Stimulated activated CD8-positive, alpha-beta memory T cell treated with anti-CD3 and anti-CD28 coated beads, Interleukin-12 subunit alpha, Interleukin-12 subunit beta, amount 100 ng/mL, for 1 hour (primary cell): ENCODE measurements around the gene ART4.

Experiments used
- DNase-seq: peaks from one replicate; pipeline ENCODE4 v3.0.0-alpha.2; 2020; ENCODE audit warnings: low read depth

ART4 gene, protein sequence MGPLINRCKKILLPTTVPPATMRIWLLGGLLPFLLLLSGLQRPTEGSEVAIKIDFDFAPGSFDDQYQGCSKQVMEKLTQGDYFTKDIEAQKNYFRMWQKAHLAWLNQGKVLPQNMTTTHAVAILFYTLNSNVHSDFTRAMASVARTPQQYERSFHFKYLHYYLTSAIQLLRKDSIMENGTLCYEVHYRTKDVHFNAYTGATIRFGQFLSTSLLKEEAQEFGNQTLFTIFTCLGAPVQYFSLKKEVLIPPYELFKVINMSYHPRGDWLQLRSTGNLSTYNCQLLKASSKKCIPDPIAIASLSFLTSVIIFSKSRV

DNA sequence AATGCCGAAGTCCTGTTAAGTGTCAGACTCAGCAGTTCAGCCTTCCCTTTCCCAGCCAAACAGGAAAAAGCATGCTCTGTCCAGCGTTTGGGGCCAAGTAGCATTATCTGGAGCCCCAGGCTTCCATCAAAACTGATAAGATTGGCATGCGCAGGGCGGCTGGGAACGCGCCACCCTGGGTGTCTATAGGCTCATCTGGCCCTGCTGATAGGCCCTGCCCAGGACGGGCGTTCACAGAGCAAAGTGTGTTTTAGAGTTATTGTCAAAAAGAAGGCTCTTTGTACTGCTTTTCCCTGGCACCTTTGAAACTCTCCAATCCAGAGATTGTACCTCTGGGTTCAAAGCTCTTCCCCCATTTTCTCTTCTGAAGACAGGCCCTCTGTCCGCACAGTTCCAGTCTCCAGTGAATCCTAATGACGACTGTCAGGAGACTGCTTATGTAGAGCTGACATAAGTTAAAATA is at the start of gene ART4:
ART4 (minus strand) TSS at position 102 of the 463 bp plus-strand sequence. CDS start 413 bp downstream, outside the sequence.
- no peak for DNase-seq

- no peak for DNase-seq
Observed at GRCh38 chr12:14892726-14893505, 49.6 kb upstream of the ART4 start.

DNA sequence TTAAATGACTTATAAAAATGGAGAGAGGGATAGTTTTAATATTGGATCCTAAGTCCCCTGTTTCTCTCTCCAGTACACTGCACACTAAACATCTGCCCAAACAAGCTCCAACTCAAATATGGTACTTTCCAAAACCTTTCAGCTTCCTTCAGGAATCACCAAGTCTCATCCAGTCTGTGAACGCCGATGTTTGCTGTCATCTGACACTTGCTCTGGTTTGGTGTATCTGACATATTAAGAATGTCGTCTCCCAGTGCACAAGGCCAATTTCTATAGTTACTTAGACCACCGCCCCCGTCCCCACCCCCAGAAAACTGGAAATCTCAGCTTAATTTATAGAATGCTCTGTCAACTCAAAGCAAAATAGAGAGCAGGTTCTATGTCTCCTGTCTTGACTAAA is 47.4 kb upstream of the ART4 start:
- DNase-seq: no peak

DNA sequence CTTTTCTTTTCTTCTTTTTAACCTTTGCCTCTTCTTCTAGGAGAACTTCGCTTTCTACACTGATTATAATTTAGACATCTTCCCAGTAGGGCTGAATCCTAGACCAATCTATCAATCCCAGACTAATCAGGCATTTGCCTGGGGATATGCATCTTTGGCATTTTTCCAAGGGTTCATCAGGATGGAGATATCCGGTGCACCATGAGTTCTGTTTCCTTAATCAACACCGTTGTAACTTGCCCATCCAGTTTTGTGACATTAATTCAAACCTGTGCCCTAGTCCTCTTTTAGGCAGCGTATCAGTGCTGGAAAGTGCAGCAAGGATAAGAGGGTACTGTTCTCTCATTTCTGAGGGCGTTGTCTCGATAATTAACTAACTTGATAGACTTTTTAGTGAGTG is 42.9 kb upstream of the ART4 start:
- no peak for DNase-seq

DNA sequence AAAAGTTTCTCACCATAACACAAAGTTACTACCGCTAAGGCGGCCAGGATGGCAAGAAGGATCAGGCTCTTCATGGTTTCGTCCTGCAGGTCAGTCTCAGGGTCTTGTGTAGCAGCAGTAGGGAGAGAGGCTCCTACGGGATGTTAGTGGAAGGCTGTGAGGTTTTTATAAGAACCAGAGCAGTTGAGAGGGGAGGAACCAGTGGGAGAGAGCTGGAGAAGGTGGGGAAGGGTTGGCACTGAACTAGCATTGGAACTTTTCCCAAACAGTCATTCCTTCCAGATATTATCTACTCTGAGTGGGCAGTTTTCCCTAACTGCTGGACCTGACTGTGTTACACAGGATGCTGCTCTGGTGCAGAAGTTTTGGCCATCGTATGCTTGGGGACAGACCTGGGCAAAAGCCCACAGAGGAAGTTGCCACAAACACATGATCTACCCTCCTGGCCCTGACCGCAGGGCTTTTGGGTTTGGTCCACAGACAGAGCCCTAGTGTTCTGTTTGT is 42.4 kb upstream of the ART4 start, which contains the start of gene MGP:
MGP (minus strand) TSS at position 137 of the 504 bp plus-strand sequence; CDS start at position 74, 63 bp downstream.
- no peak for DNase-seq

DNA sequence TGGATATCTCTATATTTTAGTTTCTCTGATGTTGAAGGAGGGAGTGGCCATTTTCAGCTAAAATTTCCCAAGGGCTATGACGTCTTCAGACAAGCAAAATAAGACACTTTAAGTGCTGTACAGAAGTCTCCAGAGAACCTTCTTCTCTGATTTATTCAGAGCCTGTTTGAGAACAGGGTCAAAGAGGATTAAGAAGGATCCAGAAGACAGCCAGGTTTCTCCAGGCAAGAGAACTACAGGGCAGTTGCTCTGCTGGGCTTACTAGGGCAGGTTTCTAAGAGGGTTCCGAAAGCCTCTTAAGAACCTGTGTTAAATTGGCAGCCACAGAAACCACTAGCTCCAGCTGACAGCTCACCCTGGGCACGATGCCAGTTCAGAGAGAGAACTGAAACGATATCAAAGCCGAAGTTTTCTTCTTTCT is 41.1 kb upstream of the ART4 start:
- DNase-seq: peak; percentile 78

- DNase-seq: no peak
Observed at GRCh38 chr12:14883686-14884085, 40.4 kb upstream of the ART4 start.

DNA sequence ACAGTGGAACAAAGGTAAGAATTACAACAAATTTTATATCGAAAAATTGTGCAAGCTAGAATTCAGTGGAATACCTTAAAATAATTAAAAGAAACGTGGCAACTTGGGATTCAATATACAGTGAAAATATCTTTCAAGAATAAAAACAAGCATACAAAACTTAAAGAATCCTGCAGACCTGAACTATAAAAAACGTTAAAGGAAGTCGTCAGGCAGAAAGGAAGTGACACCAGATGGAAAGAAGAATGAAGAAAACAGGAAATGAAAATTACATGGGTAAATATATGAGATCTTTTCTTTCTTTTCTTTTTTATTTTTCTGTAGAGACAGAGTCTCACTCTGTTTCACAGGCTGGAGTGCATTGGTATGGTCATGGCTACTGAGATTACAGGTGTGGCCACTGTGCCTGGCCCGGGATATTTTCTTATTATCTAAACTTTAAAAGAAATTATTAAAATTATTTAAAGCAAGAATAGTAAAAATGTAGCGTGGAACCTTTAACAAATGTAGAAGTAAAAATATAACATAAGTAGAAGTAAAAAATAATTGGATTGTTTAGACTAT is 37.6 kb upstream of the ART4 start:
- DNase-seq: no peak

GRCh38 chr12:14879222-14879933 is 36.1 kb upstream of the ART4 start:
- no peak for DNase-seq

DNA sequence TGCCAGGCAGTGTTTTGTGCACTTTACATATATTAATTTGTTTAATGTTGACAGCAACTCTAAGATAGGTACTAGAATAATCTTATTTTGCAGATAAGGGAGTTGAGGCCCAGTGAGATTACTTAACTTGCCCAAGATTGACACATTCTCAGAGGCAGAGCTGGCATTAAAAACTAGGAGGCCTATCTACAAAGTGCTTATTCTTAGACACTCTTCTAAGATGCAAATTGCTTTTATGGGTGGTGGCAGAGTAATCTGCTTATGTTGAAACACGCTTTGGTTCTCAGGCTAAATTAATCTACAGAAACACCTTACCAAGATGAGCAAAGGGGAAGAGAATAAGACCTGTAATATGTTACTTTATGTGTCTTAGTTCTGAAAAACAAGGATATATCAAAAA is 35.2 kb upstream of the ART4 start:
- DNase-seq: no peak

DNA sequence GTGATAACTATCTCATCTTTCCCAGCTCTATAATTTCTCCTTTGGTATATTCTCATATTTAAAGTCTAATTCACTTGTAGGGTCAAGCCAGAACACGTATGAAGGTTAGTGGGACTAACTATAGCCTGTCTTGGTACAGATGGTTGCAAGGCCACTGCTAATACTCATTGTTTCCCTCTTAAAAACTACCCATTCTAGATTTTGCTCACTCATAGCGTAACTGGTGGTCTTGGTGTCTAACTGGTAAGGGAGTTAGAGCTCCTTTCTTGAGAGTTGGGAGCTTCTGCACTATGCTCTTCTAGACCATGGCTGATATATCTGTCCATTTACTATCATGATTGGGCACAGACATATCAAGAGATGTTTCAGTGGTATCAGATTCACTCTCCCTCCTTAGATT is 33.5 kb upstream of the ART4 start:
- DNase-seq: no peak

- no peak for DNase-seq
Observed at GRCh38 chr12:14874882-14875281, 31.6 kb upstream of the ART4 start.

GRCh38 chr12:14873440-14874185 is 30.3 kb upstream of the ART4 start:
- no peak for DNase-seq

- no peak for DNase-seq
Observed at GRCh38 chr12:14871886-14872285, 28.6 kb upstream of the ART4 start.

DNA sequence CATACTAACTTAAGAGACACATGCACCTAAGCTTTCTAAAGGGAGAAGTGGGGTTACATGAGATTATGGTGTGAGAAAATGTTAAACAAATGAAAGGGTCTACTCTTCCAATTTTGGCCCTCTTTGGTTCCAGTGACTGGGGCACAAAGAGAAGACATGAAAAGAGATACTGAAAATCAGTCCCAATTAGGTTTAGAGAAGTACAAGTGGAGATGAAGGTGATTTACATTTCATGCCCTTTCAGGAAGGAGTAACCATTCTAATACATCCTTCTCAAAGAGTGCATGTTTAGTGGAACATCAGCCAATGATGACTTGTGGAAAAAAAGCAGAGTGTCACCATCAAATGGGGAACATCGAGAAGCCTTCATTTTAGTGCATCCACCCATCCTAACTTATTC is 27.9 kb upstream of the ART4 start:
- DNase-seq: no peak

DNA sequence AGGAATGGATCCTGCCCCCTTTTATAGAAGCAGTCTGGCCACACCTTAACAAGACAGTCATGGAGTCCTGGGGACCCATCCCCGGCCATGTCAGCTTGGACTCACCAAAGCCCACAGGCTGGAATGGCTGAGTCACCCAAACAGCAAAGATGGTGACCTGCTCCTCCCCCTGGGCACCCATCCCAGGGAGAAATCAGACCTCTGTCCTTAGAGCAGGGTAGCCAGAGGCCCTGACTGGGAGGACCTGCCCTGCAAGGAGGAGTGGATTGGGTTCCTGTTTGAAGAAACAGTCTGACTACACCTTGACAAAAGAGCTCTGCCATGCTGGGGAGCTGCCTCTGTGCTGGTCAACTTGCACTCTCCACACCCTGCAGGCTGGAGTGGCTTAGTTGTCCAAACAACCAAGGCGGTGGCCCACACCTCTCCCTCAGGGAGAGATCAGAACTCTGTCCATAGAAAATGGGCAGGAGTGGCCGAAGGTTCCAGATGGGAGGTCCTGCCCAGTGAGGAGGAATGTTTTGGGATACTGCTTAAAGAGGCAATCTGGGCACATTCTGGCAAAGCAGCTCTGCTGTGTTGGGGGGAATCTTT is 25.7 kb upstream of the ART4 start:
- no peak for DNase-seq

DNA sequence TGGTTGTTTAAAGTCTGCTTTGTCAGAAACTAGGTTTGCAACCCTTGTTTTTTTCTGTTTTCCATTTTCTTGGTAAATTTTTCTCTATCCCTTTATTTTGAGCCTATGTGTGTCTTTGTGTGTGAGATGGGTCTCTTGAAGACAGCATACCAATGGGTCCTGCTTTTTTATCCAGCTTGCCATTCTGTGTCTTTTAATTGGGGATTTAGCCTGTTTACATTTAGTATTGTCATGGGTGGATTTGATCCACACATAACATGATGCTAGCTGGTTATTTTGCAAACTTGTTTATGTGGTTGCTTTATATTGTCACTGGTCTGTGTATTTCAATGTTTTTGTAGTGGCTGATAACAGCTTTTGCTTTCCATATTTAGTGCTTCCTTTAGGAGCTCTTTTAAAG is 17.2 kb upstream of the ART4 start:
- no peak for DNase-seq

DNA sequence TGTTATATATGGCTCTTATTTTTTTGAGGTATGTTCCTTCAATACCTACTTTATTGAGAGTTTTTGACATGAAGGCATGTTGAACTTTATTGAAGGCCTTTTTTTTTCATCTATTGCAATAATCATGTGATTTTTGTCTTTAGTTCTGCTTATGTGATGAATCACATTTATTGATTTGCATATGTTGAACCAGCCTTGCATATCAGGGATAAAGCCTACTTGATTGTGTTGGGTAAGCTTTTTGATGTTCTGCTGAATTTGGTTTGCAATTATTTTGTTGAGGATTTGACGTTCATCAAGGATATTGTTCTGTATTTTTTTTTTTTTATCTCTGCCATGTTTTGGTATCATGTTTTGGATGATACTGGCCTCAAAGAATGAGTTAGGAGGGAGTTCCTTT is 15.2 kb upstream of the ART4 start:
- DNase-seq: no peak

GRCh38 chr12:14854586-14855183 is 11.4 kb upstream of the ART4 start:
- DNase-seq: no peak

- DNase-seq: no peak
Observed at GRCh38 chr12:14853961-14854360, 10.6 kb upstream of the ART4 start.

- DNase-seq: no peak
Observed at GRCh38 chr12:14852880-14853279, 9.6 kb upstream of the ART4 start.
